Bronchial epithelial cell (primary cell): ENCODE measurements around the gene GPR141. TPM values are rescaled to one million over a fixed set of nuclear protein-coding genes. Genes with fewer than 3 reads are reported as not detected.

ENCODE experiments used
- DNase-seq: peaks from one replicate; pipeline ENCODE4 v3.0.0-alpha.2; 2010; ENCODE audit warnings: low read depth
- FAIRE-seq: peaks from 2 replicates; lab custom pipeline; 2011; peaks lifted over from hg19 to GRCh38; lab: Jason Lieb, UNC
- H3K27me3 ChIP-seq: 2 replicates; pipeline ENCODE4 v1.5.1; 2011; ENCODE audit warnings: low read length; ENCODE audit not compliant: control insufficient read depth, insufficient read depth
- H3K36me3 ChIP-seq: 2 replicates; pipeline ENCODE4 v1.5.1; 2011; ENCODE audit warnings: low read length; ENCODE audit not compliant: control insufficient read depth, insufficient read depth
- H3K4me3 ChIP-seq: 2 replicates; pipeline ENCODE4 v1.5.1; 2011; ENCODE audit warnings: mild to moderate bottlenecking, low read depth, low read length, control low read depth
- CTCF ChIP-seq: IDR thresholded peaks from 2 replicates; pipeline ENCODE4 v1.5.1; 2011; ENCODE audit warnings: mild to moderate bottlenecking, moderate library complexity, low read length, control low read depth, inconsistent platforms; ENCODE audit not compliant: insufficient read depth, severe bottlenecking
- total RNA-seq: library from RNA; depleted of rRNA; stranded (reverse); fragments of >200 nt; gene quantifications from 2 replicates; pipeline ENCODE4 v1.2.1, GENCODE V29; 2014

The GPR141 gene
- total RNA-seq, 1 donor from 2014 or later: 0.26 TPM

GRCh38 chr7:37665352-37666022 lies 18.1 kb upstream of the GPR141 start:
- no peaks in the 10 kb centered on the region for H3K27me3 ChIP-seq
- FAIRE-seq (no peak), DNase-seq (no peak)
- no peaks in the 10 kb centered on the region for H3K36me3 ChIP-seq
- no peak overlapping the region for H3K4me3 ChIP-seq
- TF ChIP-seq CTCF: no peak

- FAIRE-seq (no peak), DNase-seq (peak; percentile 97)
- no peaks in the 10 kb centered on the region for H3K27me3 ChIP-seq
- no peak for TF ChIP-seq CTCF
- H3K36me3 ChIP-seq: no peaks in the 10 kb centered on the region
- H3K4me3 ChIP-seq: no peak overlapping the region
These were observed 17.4 kb upstream of the GPR141 start for GRCh38 chr7:37666026-37666799.

- TF ChIP-seq CTCF: no peak
- FAIRE-seq: no peak
- peak; percentile 86 for DNase-seq
- no peak overlapping the region for H3K4me3 ChIP-seq
- no peaks in the 10 kb centered on the region for H3K27me3 ChIP-seq
- H3K36me3 ChIP-seq: no peaks in the 10 kb centered on the region
These were observed 13.7 kb upstream of the GPR141 start for GRCh38 chr7:37669818-37670217.

GRCh38 chr7:37670436-37670835 lies 13.1 kb upstream of the GPR141 start:
- Histone ChIP-seq H3K4me3 (no peak overlapping the region), H3K36me3 (no peaks in the 10 kb centered on the region), H3K27me3 (no peaks in the 10 kb centered on the region)
- no peak for TF ChIP-seq CTCF
- peak; percentile 60 for DNase-seq
- FAIRE-seq: no peak

- FAIRE-seq (no peak), DNase-seq (no peak)
- Histone ChIP-seq H3K27me3 (no peaks in the 10 kb centered on the region), H3K4me3 (no peak overlapping the region), H3K36me3 (no peaks in the 10 kb centered on the region)
- no peak for TF ChIP-seq CTCF
These were observed 11.7 kb upstream of the GPR141 start for GRCh38 chr7:37671876-37672275.

GRCh38 chr7:37672926-37673325 lies 10.6 kb upstream of the GPR141 start:
- DNase-seq: no peak
- H3K27me3 ChIP-seq: no peaks in the 10 kb centered on the region
- no peak for TF ChIP-seq CTCF
- FAIRE-seq: no peak
- H3K36me3 ChIP-seq: no peaks in the 10 kb centered on the region
- no peak overlapping the region for H3K4me3 ChIP-seq
